ENCODE data around the gene USP2.

The USP2 gene, protein sequence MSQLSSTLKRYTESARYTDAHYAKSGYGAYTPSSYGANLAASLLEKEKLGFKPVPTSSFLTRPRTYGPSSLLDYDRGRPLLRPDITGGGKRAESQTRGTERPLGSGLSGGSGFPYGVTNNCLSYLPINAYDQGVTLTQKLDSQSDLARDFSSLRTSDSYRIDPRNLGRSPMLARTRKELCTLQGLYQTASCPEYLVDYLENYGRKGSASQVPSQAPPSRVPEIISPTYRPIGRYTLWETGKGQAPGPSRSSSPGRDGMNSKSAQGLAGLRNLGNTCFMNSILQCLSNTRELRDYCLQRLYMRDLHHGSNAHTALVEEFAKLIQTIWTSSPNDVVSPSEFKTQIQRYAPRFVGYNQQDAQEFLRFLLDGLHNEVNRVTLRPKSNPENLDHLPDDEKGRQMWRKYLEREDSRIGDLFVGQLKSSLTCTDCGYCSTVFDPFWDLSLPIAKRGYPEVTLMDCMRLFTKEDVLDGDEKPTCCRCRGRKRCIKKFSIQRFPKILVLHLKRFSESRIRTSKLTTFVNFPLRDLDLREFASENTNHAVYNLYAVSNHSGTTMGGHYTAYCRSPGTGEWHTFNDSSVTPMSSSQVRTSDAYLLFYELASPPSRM

DNA sequence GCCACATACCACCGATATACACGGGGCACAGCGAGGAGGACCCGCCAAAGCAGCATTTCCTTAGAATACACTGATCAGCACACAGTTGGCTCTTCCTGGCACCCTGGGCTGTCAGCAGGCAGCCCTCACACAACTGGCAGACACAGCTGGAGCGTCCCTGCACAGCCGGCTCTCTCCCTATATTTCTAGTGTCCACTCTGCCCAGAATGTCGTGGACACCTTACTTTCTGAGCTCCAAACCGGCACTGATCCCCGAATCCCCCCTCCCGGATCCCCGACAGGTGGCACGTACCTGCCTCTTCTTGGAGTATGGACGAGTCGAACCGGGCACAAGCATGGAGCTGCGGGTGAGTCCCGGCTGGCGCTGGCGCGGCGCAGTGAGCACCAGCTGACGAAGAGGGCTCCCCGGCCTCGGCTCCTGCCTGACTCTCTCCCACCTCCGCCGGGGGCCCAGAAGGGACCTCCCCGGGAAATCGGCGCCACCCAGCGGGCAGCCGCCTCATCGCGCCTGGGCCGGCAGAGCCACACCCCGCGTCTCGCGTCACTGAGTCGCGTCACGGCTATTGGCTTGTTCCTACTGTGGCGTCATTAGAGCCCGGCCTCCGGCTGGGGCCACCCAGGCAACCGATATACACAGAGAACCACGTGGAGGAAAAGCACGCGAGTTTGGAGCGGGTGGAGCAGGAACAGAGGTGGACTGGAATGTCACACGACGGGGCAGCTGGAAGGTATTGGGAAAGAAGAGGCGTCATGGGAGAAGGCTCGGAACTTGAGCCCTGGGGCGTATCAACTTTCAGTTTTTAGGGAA, at the start of gene USP2:
Gene USP2 (minus strand): TSS at position 510 of the 808 bp plus-strand sequence. CDS start 8,210 bp downstream, outside the sequence.
- H3K27ac ChIP-seq (ENCODE audit: low read depth in 2 of 2, low read length in 2 of 2): no peak within 1 kb of the TSS
- H3K4me1 ChIP-seq (ENCODE audit: control insufficient read depth in 2 of 2, insufficient read depth in 2 of 2, low read length in 2 of 2): peaks cover 12 to 14% of the 10 kb centered on the region in 2 donors
- H3K36me3 ChIP-seq (ENCODE audit: control insufficient read depth in 2 of 2, insufficient read depth in 2 of 2, low read length in 2 of 2): no peaks in the 10 kb centered on the region
- H3K9me3 ChIP-seq (ENCODE audit: control insufficient read depth in 2 of 2, low read length in 2 of 2): no peaks in the 10 kb centered on the region
- H3K9ac ChIP-seq (ENCODE audit: low read depth in 1 of 2, low read length in 2 of 2): peak within 1 kb of the TSS; percentile 65 to 68
- peaks cover 3 to 7% of the 10 kb centered on the region in 2 donors for H3K27me3 ChIP-seq (ENCODE audit: control insufficient read depth in 2 of 2, insufficient read depth in 2 of 2, low read length in 2 of 2)
- H3K4me3 ChIP-seq (ENCODE audit: low read length in 2 of 2): peak within 1 kb of the TSS; percentile 72 to 73

DNA sequence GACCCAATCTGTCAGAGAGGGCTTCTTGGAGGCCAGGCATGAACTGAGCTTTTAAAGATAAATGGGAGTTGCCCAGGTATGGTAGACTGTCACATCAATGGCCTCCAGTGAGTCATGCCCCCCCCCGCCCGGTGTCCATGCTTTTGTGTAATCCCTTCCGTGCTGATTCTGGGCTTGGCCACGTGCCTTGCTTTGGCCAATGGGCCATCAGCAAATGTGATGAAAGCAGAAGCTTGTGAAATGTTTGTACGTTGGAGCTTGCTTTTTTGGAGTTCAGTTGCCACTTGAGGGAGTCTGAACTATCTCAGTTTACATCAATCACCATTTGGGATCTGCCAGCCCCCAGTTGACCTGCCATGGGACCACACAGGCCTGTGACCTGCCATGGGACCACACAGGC, 45.8 kb upstream of the USP2 start:
- Histone ChIP-seq H3K27ac (ENCODE audit: low read depth in 2 of 2, low read length in 2 of 2) (no peak overlapping the region), H3K4me3 (ENCODE audit: low read length in 2 of 2) (no peak overlapping the region), H3K36me3 (ENCODE audit: control insufficient read depth in 2 of 2, insufficient read depth in 2 of 2, low read length in 2 of 2) (no peaks in the 10 kb centered on the region), H3K4me1 (ENCODE audit: control insufficient read depth in 2 of 2, insufficient read depth in 2 of 2, low read length in 2 of 2) (no peaks in the 10 kb centered on the region), H3K9ac (ENCODE audit: low read depth in 1 of 2, low read length in 2 of 2) (no peak overlapping the region), H3K9me3 (ENCODE audit: control insufficient read depth in 2 of 2, low read length in 2 of 2) (no peaks in the 10 kb centered on the region), H3K27me3 (ENCODE audit: control insufficient read depth in 2 of 2, insufficient read depth in 2 of 2, low read length in 2 of 2) (peaks cover 3 to 4% of the 10 kb centered on the region in 2 donors)

DNA sequence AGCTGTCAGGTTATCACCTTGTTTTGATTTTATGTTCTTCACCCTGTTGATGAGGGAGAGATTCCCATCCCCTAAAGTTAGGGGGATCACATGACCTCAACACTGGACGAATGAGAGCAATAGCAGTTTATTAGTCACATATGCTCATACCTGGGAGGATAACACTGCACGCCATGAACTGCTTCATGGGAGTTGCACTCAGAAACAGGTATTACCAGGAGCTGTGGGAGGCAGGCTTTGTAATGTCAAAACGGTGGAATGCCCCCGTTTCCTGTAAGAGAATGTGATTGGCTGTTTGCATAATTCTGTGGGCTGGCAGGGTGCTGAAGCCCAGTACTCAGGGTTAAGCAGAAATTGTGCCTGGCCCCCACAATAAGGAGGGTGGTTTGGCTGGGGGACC, 44.7 kb upstream of the USP2 start:
- H3K4me1 ChIP-seq (ENCODE audit: control insufficient read depth in 2 of 2, insufficient read depth in 2 of 2, low read length in 2 of 2): no peaks in the 10 kb centered on the region
- H3K27ac ChIP-seq (ENCODE audit: low read depth in 2 of 2, low read length in 2 of 2): no peak overlapping the region
- H3K9me3 ChIP-seq (ENCODE audit: control insufficient read depth in 2 of 2, low read length in 2 of 2): no peaks in the 10 kb centered on the region
- H3K36me3 ChIP-seq (ENCODE audit: control insufficient read depth in 2 of 2, insufficient read depth in 2 of 2, low read length in 2 of 2): no peaks in the 10 kb centered on the region
- H3K9ac ChIP-seq (ENCODE audit: low read depth in 1 of 2, low read length in 2 of 2): no peak overlapping the region
- peaks cover 4 to 6% of the 10 kb centered on the region in 2 donors for H3K27me3 ChIP-seq (ENCODE audit: control insufficient read depth in 2 of 2, insufficient read depth in 2 of 2, low read length in 2 of 2)
- no peak overlapping the region for H3K4me3 ChIP-seq (ENCODE audit: low read length in 2 of 2)

DNA sequence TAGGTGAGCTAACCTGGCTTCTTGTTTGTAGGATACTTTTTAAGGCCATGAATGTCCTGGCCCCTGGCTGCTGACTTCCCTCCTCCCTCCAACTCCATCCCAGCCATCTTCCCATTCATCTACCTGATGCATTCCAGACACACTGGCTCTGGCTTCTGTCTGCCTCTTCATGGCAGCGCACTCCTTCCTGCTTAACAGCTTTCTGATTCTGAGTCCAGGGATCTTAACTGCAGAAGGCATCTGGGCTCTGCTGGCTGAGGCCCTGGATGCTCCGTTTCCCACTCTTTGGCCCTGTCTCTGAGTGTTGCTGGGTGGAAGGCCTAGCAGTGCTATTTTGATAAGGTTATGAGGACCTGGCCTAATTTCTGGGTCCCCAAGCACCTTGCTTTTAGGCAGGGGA, 43.3 kb upstream of the USP2 start:
- H3K36me3 ChIP-seq (ENCODE audit: control insufficient read depth in 2 of 2, insufficient read depth in 2 of 2, low read length in 2 of 2): no peaks in the 10 kb centered on the region
- no peak overlapping the region for H3K4me3 ChIP-seq (ENCODE audit: low read length in 2 of 2)
- H3K27me3 ChIP-seq (ENCODE audit: control insufficient read depth in 2 of 2, insufficient read depth in 2 of 2, low read length in 2 of 2): peaks cover 6 to 8% of the 10 kb centered on the region in 2 donors
- no peaks in the 10 kb centered on the region for H3K9me3 ChIP-seq (ENCODE audit: control insufficient read depth in 2 of 2, low read length in 2 of 2)
- no peak overlapping the region for H3K9ac ChIP-seq (ENCODE audit: low read depth in 1 of 2, low read length in 2 of 2)
- no peaks in the 10 kb centered on the region for H3K4me1 ChIP-seq (ENCODE audit: control insufficient read depth in 2 of 2, insufficient read depth in 2 of 2, low read length in 2 of 2)
- H3K27ac ChIP-seq (ENCODE audit: low read depth in 2 of 2, low read length in 2 of 2): no peak overlapping the region

DNA sequence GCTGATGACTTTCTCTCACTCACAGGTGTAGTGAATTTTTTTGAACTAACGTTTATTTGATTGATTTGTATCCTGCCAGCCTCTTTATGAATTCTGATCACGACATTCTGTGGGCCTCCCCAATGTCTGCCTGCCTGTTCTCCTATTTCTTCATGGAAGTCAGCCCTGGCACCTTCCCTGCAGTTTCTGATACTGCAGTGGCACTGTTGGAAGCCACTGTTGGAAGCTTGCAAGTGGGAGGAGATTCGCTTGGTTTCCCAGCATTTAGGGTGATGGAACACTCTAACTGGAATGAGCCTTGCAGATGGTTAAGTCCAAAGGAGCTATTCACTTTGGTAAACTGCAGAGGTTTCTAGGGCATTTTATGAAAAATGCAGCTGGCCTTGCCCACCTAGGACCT, 42.8 kb upstream of the USP2 start:
- H3K4me1 ChIP-seq (ENCODE audit: control insufficient read depth in 2 of 2, insufficient read depth in 2 of 2, low read length in 2 of 2): no peaks in the 10 kb centered on the region
- no peaks in the 10 kb centered on the region for H3K36me3 ChIP-seq (ENCODE audit: control insufficient read depth in 2 of 2, insufficient read depth in 2 of 2, low read length in 2 of 2)
- no peak overlapping the region for H3K9ac ChIP-seq (ENCODE audit: low read depth in 1 of 2, low read length in 2 of 2)
- H3K27me3 ChIP-seq (ENCODE audit: control insufficient read depth in 2 of 2, insufficient read depth in 2 of 2, low read length in 2 of 2): peaks cover 6 to 8% of the 10 kb centered on the region in 2 donors
- H3K27ac ChIP-seq (ENCODE audit: low read depth in 2 of 2, low read length in 2 of 2): no peak overlapping the region
- H3K4me3 ChIP-seq (ENCODE audit: low read length in 2 of 2): no peak overlapping the region
- no peaks in the 10 kb centered on the region for H3K9me3 ChIP-seq (ENCODE audit: control insufficient read depth in 2 of 2, low read length in 2 of 2)

DNA sequence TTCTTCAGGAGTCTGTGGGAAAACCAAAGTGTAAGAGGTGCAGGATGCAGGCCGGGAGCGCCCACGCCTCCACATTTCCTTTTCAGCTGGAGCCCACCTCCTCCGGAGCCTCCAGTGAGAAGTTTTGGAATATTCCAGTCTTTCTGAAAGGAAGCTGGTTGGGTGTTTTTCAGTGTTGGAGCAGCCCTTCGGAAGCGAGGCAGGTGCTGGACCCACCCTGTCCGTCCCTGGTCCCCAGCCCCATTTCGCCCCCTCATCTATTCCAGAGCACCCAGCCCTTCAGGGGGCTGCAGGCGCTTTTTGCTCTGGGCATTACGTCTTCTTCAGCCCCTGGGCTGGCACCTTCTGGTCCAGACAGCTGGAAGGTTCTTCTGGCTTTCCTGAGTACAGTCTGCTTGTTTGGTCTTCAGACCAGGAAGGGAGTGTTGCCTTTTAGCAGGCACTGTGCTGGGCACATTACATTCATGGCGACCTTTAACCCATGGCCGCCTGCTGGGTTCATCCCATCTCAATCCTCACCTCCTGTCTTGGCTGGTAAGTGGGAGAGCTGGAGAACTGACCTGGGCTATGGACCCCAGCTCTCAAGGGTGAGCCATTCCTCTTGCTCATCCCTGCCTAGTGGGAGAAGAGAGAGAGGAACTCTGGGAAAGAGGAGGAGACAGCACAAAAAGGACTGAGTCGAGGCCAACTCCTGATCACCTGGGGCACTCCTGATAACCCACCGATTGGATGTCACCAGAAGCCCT, 42.2 kb upstream of the USP2 start:
- H3K4me3 ChIP-seq (ENCODE audit: low read length in 2 of 2): no peak overlapping the region
- no peak overlapping the region for H3K27ac ChIP-seq (ENCODE audit: low read depth in 2 of 2, low read length in 2 of 2)
- no peaks in the 10 kb centered on the region for H3K9me3 ChIP-seq (ENCODE audit: control insufficient read depth in 2 of 2, low read length in 2 of 2)
- H3K36me3 ChIP-seq (ENCODE audit: control insufficient read depth in 2 of 2, insufficient read depth in 2 of 2, low read length in 2 of 2): no peaks in the 10 kb centered on the region
- H3K27me3 ChIP-seq (ENCODE audit: control insufficient read depth in 2 of 2, insufficient read depth in 2 of 2, low read length in 2 of 2): peaks cover 6 to 8% of the 10 kb centered on the region in 2 donors
- no peaks in the 10 kb centered on the region for H3K4me1 ChIP-seq (ENCODE audit: control insufficient read depth in 2 of 2, insufficient read depth in 2 of 2, low read length in 2 of 2)
- no peak overlapping the region for H3K9ac ChIP-seq (ENCODE audit: low read depth in 1 of 2, low read length in 2 of 2)

DNA sequence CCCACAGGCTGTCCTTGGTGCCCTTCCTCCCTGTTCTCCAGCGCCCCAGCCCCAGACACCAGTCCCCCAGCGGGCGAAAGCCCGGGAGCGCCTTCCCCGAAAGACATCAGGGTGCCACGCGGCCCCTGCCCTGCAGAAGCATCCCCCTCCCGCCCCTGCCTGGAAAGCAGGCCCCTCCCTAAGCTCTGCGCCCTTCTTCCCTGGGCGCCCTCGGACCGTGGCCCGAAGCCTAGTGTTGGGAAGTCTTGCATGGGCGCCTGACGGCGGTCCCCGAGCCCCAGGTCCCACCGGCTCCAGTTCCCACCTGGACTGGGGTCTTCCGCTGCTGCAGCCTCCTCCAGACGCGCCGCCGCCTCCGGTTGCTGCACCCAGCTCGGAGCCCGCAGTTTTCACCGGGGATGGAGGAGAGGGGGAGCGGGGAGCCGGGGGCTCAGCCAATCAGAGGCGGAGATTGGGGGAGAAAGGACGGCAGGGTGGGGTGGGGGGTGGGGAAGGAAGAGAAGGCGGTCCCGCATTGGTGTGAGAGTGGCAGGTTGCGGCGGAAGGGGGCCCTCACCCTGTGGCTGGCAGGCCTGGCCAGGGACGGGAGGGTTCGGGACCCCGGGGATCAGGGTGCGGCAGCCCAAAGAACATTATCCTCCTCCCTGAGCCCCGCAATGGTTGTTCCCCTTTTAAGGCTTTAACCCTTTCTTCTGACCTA, 41.5 kb upstream of the USP2 start, which contains the start of gene THY1:
Gene THY1 (minus strand): TSS at position 364 of the 700 bp plus-strand sequence. CDS start 2,267 bp downstream, outside the sequence.
- Histone ChIP-seq H3K9me3 (ENCODE audit: control insufficient read depth in 2 of 2, low read length in 2 of 2) (no peaks in the 10 kb centered on the region), H3K4me3 (ENCODE audit: low read length in 2 of 2) (peak within 1 kb of the TSS; percentile 47 to 56), H3K9ac (ENCODE audit: low read depth in 1 of 2, low read length in 2 of 2) (no peak within 1 kb of the TSS), H3K27me3 (ENCODE audit: control insufficient read depth in 2 of 2, insufficient read depth in 2 of 2, low read length in 2 of 2) (peaks cover 6 to 8% of the 10 kb centered on the region in 2 donors), H3K4me1 (ENCODE audit: control insufficient read depth in 2 of 2, insufficient read depth in 2 of 2, low read length in 2 of 2) (no peaks in the 10 kb centered on the region), H3K36me3 (ENCODE audit: control insufficient read depth in 2 of 2, insufficient read depth in 2 of 2, low read length in 2 of 2) (no peaks in the 10 kb centered on the region), H3K27ac (ENCODE audit: low read depth in 2 of 2, low read length in 2 of 2) (peak within 1 kb of the TSS in 1 of 2 donors; percentile 43)

DNA sequence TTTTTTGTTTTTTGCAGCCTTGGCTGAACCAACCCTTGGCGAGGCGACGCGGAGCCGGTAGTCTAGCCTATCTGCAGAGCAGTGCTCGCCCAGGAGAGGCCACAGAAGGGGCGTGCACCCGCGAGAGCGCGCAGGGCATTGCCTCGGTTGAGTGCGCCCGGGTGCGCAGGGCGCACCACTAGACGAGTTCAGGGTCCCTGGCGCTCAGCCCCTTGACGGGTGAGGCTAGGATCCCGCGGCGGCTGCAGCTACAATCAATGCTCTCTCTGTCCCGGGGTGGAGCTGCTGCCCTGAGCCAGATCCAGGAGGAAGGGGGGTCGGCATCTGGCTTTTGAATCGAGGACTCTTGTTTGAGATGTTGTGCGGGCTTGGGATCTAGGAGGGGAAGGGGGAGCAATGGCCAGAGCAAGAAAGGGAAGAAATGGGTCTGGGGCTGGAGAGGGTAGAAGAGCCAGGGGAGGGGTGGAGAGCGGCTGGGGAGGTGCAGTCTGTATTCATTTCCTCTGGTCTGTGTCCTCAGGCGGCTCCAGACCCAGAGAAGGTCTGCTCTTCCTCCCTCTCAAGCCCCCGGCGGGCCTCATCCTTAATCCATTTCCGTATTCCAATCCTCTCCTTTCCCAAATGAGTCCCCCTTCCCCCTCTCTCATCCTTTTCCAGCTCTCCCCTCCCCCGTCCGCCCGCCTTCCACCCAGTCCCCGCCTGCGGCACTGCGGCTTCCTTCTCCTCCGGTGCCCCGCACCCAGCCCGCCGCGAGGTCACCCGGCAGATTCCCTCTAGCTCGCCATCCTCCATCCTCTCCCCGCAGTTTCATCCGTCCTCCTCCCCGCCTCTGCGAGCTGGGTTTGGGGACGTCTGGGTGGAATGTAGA, 40.7 kb upstream of the USP2 start:
- Histone ChIP-seq H3K4me3 (ENCODE audit: low read length in 2 of 2) (peak overlapping the region; percentile 47 to 56), H3K4me1 (ENCODE audit: control insufficient read depth in 2 of 2, insufficient read depth in 2 of 2, low read length in 2 of 2) (no peaks in the 10 kb centered on the region), H3K27ac (ENCODE audit: low read depth in 2 of 2, low read length in 2 of 2) (peak overlapping the region in 1 of 2 donors; percentile 43), H3K27me3 (ENCODE audit: control insufficient read depth in 2 of 2, insufficient read depth in 2 of 2, low read length in 2 of 2) (peaks cover 6 to 8% of the 10 kb centered on the region in 2 donors), H3K36me3 (ENCODE audit: control insufficient read depth in 2 of 2, insufficient read depth in 2 of 2, low read length in 2 of 2) (no peaks in the 10 kb centered on the region), H3K9ac (ENCODE audit: low read depth in 1 of 2, low read length in 2 of 2) (no peak overlapping the region), H3K9me3 (ENCODE audit: control insufficient read depth in 2 of 2, low read length in 2 of 2) (no peaks in the 10 kb centered on the region)
